Renal pelvis (tissue), 4 donors: ENCODE measurements around the gene SMIM12. TPM values are rescaled to one million over a fixed set of nuclear protein-coding genes. Genes with fewer than 3 reads are reported as not detected.

ENCODE experiments used
- DNase-seq: peaks from one replicate; pipeline ENCODE4 v3.0.0-alpha.2; 2013
- polyA plus RNA-seq, 3 donors: library from polyadenylated mRNA; unstranded; fragments of 120-200 nt; gene quantifications; one replicate each; pipeline ENCODE4 v1.2.1, GENCODE V29; 2013; ENCODE audit not compliant: insufficient read length in 3 of 3

SMIM12 gene
- polyA plus RNA-seq, 3 donors = 32.0 to 37.6 (median 33.9) TPM

DNA sequence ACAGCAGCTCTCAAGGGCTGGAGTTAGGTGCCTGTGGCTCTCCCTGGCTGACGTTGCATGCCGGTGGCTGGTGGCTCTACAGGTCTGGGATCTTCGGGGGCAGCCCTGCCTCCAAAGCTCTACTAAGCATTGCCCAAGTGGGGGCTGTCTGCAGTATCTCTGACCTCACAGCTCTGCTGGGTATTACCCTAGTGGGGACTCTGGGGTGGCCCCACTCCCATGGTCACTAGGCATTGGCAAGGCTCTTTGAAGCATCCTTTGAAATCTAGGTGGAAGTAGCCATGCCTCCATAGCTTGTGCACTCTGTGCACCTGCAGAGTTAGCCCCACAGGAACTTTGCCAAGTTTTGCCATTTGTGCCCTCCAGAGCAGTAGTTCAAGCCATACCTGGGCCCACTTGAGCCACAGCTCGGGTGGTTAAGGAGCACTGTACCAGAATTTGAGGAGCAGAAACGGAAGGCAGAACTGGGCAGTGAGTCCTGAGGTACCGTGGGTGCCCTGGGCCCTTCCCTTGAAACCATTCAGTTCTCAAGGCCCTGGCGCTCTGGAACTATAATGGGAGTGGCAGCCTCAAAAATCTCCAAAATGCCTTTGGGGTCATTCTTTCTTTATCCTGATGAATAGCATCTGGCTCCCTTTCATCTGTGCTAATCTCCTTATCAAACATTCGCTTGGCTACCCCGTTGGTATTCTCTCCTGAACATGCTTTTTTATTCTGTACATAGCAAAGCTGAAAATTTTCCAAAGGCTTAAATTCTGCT is 51.3 kb downstream of the SMIM12 start:
- DNase-seq = no peak

DNA sequence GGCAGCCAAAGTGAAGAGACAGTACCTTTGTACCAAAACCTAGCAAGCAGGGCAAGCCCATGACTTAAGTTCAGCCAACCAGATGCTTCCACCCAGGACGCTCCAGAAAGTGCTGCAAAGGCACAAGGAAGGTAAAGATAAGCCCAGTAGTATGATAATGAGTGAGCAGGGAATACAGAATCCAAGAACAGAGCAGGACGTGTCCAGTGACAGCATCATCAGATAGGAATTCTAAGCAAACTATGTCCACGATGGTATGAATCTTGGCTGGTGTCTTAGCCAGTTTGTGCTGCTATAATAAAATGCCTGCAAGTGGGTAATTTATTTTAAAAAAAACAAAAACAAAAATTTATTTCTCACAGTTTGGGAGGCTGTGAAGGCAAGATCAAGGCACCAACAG is 53.2 kb downstream of the SMIM12 start:
- no peak for DNase-seq

- no peak for DNase-seq
Measured at GRCh38 chr1:34803770-34804169, 55.8 kb downstream of the SMIM12 start.

Other genes with a start within 250 kb of the SMIM12 start
- gene GJB5, start 104.7 kb downstream of the SMIM12 start, polyA plus RNA-seq = under 1 TPM in 2 of 3 donors, not detected in 1; 0.45 to 0.63 TPM
- under 1 TPM; 0.10 to 0.66 (median 0.46) TPM for gene GJB4, start 100.0 kb downstream of the SMIM12 start, polyA plus RNA-seq
- gene GJB3, start 78.5 kb downstream of the SMIM12 start, polyA plus RNA-seq = under 1 TPM; 0.26 to 0.35 (median 0.30) TPM
- gene GJA4, start 66.8 kb downstream of the SMIM12 start, polyA plus RNA-seq = 10 to 100 TPM; 12.5 to 19.3 (median 18.4) TPM
- gene DLGAP3, start 69.9 kb upstream of the SMIM12 start, polyA plus RNA-seq = 1 to 10 TPM; 3.3 to 4.0 (median 3.6) TPM
- gene TMEM35B, start 125.6 kb upstream of the SMIM12 start, polyA plus RNA-seq = 10 to 100 TPM; 29.3 to 31.3 (median 30.2) TPM
- 10 to 100 TPM; 14.3 to 24.7 (median 22.0) TPM for gene ZMYM6, start 172.2 kb upstream of the SMIM12 start, polyA plus RNA-seq
- 10 to 100 TPM; 13.7 to 19.8 (median 19.4) TPM for gene ZMYM1, start 219.6 kb upstream of the SMIM12 start, polyA plus RNA-seq